Measurements from ENCODE around the gene GOLGA1.
"Not testable (repeated sequence)": the region's sequence is repeated elsewhere in the genome, so short reads cannot be mapped to it uniquely, and the experiment has no call there.

The GOLGA1 gene

GRCh38 chr9:124939944-124940343 is 939 bp downstream of the GOLGA1 start:
- DNase-seq, result no peak

GRCh38 chr9:124934290-124934689 is 6.6 kb downstream of the GOLGA1 start:
- no peak for DNase-seq

DNA sequence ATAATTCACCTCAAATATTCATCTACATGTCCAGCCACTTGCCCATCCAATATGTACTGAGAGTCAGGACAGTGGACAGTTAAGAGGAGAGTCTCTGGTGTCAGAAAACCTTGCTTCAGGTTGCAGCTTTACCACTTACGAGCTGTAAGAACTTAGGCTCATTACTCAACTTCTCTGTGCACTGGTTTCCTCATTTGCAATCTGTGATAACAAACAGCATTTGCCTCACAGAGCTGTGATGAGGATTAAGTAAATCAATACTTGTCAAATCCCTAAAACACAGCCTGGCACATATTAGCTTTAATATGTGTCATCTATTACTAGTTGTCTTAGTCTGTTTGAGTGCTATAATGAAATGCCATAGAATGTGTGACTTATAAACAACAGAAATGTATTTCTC is 8.6 kb downstream of the GOLGA1 start:
- DNase-seq, result no peak

- no peak for DNase-seq
These were observed 11.4 kb downstream of the GOLGA1 start for GRCh38 chr9:124929464-124929863.

DNA sequence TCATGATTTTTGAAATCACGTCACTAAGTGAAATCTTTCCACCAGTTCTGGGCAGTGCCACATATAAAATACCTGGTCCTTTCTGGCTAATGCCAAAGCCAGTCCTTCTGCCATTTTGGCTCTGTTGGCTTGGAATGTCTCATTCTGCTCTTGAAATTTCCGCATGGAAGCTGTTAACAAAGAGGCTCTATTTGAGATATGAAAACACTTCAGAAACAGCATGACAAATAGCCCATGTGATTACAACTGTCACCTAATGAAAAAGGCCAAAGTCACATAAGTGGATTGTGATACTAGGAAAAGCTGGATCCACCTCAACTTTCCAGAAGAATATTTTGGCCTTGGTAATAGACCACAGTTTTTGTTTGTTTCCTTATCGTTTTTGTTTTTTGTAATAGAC is 12.8 kb downstream of the GOLGA1 start:
- no peak for DNase-seq

DNA sequence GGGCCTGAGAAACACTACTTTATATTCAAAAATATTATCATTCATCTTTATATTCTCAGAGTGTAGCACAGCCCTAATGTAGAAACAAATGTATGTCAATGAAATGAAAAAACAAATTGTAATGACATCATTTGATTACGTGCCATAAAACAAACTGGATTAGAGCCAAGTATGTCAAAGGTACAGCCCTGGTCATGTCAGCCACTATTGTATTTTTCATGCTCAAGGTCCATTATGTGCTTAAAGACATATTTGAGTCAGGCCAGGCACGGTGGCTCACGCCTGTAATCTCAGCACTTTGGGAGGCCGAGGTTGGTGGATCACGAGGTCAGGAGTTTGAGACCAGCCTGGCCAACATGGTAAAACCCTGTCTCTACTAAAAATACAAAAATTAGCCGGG is 20.5 kb downstream of the GOLGA1 start:
- not testable (repeated sequence) for DNase-seq

- DNase-seq, result no peak
These were observed 26.0 kb downstream of the GOLGA1 start for GRCh38 chr9:124914753-124915405.

- no peak for DNase-seq
These were observed 27.5 kb downstream of the GOLGA1 start for GRCh38 chr9:124913378-124913777.

GRCh38 chr9:124911766-124912165 is 29.1 kb downstream of the GOLGA1 start:
- DNase-seq, result no peak

GRCh38 chr9:124908098-124908497 is 32.8 kb downstream of the GOLGA1 start:
- DNase-seq, result no peak

DNA sequence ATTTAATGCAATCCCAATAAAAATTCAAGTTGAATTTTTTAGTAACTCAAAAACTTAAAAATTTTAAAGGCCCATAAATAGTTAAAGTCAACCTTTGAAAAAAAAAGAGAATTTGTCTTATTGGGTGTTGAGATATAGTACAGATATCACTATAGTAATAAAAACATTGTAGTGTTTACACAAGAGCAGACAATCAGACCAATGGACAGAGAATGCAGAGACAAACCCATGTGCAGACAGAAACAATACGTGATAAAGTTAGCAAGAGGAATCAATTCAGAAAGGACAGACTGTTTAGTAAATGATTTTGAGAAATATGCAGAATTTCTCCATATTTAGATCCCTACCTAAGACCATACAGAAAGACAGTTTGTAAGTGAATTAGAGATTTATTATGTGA is 33.9 kb downstream of the GOLGA1 start:
- no peak for DNase-seq

GRCh38 chr9:124899845-124900244 is 41.0 kb downstream of the GOLGA1 start:
- no peak for DNase-seq

DNA sequence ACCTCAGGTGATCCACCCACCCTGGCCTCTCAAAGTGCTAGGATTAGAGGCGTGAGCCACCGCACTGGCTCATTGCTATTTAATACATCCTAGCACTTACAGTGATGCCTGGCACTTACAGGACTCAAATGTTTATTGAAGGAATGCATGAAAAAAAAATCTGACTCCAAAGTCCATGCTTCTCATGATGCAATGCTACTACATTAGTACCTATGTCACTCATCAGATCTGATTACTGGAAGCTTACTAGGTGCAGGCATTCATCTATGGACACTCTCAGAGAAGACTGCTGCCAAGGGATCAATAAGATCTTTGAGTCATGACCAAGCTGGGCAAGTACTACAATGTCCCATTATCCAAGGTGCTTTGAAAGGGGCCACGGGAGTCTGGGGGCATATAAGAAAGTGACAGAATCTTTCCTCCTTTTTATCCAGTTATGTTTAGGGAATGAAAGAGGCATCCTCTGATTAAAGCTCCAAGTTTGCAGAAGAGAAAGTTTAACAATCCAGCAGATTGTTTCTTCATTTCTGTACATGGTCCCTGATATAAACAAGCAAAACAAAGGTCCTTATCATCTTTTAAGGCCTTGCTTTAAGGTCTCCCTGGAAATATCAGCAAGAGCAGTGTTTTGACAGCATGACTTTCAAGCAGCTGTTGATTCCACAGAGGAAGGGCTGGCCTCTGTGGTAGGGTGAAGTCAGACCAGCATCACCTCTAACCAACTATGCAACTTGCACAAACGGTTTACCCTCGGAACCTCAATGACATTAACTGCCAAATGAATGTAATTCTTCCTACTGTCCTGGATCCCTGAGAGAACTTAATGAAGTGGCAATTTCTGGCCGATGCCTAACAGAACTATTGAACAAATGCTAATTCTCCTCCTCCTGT is 43.1 kb downstream of the GOLGA1 start:
- DNase-seq, result no peak

DNA sequence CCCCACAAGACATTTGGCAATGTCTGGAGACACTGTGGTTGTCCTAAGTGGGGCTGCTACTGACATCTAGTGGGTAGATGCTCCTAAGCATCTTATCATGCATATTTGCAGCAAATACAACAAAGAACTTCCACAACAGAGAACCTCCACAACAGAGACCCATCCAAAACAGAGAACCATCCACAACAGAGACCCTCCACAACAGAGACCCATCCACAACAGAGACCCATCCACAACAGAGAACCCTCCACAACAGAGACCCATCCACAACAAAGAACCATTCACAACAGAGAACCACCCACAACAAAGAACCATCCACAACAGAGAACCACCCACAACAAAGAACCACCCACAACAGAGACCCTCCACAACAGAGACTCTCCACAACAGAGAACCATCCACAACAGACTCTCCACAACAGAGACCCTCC is 46.1 kb downstream of the GOLGA1 start:
- DNase-seq, result peak in 1 of 4 experiments; percentile 6

GRCh38 chr9:124894035-124894740 is 46.7 kb downstream of the GOLGA1 start:
- no peak for DNase-seq

GRCh38 chr9:124890179-124890578 is 50.7 kb downstream of the GOLGA1 start:
- DNase-seq, result no peak

DNA sequence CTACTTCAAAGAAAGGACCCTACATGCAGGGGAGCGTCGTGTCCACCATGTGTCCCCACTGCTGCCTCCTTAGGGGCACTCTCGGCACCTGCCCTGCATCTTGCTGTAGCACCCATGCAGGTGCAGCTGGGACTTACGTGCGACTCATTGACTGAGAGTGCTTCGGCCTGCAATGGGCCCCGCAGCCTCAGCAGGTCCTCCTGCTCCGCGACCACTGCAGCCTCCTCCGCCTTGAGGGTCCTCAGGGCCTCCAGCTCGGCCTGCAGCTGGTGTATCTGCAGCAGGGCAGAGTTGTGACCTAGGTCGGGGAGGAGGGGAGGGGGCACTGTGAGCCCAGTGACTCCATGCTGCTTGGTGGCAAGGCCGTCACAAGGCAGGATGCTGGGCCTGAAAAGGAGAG is 51.9 kb downstream of the GOLGA1 start:
- DNase-seq, result no peak

DNA sequence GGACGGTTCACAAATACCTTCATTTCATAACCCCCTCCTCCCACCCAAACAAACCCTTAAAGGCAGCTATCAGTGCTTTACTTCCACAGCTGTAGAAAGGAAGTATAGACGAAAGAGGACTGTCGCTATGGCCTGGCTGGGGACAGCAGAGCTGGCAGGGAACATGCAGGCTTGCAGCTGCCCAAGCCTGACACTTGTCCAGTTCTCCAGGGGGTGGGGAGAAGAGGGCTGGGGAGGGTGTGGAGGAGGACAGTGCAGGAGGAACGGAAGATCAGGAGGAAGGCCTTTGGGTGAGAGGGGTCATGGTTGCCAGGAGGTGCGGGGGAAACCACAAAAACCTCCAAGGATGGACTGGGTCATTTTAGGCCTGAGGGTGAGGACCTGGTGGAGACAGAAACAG is 53.1 kb downstream of the GOLGA1 start:
- DNase-seq, result no peak

DNA sequence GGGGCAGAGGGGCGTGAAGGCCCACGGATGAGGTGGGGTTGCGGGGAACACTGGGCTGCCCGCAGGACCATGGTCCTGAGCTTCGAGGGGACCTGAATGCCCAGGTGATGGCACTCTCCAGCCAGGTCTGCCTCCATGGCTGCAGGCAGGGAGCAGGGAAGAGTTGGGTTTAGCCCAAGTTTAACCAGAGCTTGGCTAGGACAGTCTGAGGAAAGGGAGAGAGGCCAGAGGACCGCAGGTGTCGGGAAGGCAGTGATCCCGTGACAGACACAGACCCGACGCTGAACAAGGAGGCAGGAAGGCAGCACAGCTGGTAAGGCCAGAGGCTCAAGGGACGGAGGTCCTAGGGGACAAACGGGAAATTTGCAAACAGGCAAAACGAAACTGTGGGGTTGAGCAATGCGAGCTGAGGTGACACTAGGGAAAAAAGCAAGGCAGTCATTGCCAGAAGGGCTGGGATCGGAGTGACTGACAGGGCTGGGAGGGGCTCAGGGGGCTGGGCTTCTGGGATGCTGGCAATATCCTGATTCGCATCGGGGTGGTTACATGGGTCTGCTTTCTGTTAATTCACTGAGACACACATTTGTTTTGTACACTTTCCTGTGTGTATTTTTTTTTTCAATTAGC is 53.9 kb downstream of the GOLGA1 start:
- DNase-seq, result no peak

DNA sequence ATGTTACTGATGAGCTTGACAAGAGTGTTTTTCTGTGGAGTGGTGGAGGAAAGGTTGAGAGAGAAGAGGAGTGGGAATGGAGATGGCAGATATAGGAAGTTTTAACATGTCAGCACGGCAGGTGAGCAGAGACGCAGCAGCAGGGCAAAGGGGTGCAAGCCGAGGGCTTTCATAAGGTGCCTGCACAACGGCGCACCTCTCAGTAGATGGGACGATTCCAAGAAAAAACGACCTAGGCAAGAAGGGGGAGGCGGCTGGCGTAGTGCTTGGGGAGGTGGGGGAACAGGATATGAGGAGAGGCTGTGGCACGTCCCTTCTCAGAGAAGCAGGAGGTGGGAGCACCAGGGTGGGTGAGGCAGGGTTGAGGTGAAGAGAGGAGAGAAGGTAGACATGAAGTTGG is 54.4 kb downstream of the GOLGA1 start:
- no peak for DNase-seq

DNA sequence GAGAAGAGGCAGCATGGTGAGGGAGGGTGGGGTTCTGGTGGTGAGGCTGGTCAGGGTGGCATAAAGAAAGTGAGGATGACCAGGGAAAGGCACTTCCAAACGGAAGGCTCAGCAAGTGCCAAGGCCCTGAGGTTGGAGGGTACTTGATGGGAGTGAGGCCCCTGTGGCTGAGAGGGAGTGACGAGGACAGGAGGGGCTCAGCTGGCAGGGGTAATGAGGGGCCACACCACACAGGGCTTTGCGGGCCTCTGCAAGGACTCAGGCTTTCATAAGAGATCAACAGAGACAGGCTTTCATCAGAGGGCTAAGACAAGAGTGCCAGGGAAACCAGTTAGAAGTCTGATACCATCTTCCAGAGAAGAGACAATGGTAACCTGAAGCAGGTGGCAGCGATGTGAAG is 55.3 kb downstream of the GOLGA1 start:
- no peak for DNase-seq

- DNase-seq, result no peak
These were observed 56.5 kb downstream of the GOLGA1 start for GRCh38 chr9:124884376-124884775.

- no peak for DNase-seq
These were observed 58.7 kb downstream of the GOLGA1 start for GRCh38 chr9:124882231-124882630.

Data from activated CD4-positive, CD25-positive, alpha-beta regulatory T cell (primary cell).